Stimulated activated CD4-positive, alpha-beta T cell treated with anti-CD3 and anti-CD28 coated beads, Interleukin-4, amount 100 ng/mL, for 48 hours (primary cell): ENCODE data around the gene ITGAX.

Source experiments
- DNase-seq, 2 donors: peaks; one replicate each; pipeline ENCODE4 v3.0.0-alpha.2; 2020; ENCODE audit warnings: low read depth in 2 of 2

The ITGAX gene

GRCh38 chr16:31348579-31348978 is 6.4 kb upstream of the ITGAX start:
- DNase-seq: no peak

DNA sequence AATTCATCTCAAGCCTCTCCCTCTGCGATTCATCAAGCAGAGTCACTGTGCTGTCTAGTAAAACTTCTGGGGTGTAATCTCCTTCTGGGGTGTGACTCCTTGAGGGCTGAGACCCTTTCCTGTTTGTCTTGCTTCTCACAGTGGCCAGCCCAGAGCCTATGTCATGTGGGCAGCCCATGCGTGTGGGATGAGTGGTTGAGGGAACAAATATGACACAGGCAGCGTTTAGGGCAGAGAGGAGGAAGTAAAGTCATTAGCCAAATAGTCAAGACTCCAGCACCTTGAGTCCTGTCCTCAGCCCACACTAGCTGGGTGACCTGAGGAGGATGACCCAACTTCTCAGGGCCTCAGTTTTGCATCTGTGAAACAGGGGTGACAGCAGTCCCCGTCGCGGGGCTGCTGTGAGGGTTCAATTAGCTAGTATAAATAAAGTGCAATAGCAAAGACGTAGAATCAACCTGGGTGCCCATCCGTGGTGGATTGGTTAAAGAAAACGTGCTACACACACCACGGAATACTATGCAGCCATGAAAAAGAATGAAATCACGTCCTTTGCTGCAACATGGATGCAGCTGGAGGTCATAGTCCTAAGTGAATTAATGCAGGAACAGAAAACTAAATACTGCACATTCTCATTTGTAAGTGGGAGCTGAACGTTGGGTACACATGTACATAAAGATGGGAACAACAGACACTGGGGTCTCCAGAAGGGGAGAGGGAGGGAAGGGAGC is 4.5 kb upstream of the ITGAX start:
- DNase-seq: no peak

DNA sequence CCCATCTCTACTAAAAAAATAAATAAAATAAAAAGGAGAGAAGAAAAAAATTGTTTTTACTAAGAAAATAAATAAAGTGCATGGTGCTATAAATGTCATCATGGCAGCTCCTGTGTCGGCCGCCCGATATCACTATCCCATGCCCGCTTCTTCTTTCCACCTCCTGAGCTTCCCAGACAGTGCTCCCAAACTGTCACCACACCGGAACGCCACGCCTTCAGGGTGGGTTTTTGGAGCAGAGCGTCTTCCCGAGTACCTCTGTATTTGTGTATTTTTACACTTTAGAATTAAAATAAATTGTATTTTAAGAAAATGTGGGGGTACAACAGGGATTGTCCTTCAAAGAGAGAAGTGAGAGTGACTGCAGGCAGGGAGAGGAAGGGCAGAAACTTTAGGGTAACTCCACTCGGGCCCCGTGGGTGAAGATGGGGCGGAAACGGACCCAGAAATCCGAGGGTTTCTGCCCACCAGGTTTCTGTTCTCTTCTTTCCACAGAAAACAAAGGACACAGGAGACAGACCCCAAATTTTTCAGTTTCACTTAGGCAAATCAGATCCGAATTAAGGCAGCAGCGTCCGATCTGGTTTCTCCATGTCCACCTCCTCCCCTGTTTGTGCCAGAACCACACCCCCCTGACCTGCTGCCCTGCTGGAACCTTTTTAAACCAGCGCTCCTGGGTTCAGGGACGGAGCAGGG is 3.6 kb upstream of the ITGAX start:
- DNase-seq: no peak

- peak; percentile 15 to 30 for DNase-seq
Observed at GRCh38 chr16:31351942-31352325, 3.0 kb upstream of the ITGAX start.

DNA sequence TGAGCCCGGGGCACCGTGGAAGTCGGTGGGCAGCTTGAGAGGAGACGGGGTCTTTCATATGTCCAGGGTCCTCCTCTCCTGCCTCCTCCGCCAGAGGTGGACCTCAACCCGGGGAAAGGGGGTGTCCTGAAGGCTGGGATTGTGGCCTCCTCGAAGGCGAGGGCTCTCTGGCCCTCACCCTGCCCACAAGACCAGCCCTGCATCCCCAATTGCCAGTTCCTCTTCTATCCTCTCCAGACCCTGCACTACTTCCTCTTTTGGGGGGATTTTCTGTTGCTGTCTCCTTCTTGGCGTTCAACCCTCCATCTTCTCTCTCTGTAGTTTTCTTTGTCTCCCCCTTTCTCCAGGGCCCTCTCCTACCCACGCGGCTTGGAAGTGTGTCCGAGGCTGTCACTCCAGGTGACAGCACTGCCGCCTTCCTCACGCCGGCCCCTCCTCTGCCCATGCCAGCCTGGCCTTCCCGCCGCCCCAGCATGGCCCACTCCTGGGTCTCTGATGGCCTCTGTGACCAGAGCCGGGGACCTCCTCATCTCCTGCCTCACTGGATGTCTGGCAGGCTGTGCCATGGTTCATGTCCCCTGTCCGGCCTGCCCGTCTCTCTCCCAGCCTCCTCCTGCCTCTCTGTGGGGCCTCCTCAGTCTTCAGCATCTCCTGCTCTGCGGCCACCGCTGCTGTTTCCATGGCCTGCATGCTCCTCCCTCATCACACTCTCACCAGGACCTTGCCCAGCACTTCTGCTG is 2.4 kb upstream of the ITGAX start:
- no peak for DNase-seq

GRCh38 chr16:31355431-31356100 is 590 bp downstream of the ITGAX start:
- no peak for DNase-seq

GRCh38 chr16:31356566-31357323 is 1.8 kb downstream of the ITGAX start:
- DNase-seq: no peak

DNA sequence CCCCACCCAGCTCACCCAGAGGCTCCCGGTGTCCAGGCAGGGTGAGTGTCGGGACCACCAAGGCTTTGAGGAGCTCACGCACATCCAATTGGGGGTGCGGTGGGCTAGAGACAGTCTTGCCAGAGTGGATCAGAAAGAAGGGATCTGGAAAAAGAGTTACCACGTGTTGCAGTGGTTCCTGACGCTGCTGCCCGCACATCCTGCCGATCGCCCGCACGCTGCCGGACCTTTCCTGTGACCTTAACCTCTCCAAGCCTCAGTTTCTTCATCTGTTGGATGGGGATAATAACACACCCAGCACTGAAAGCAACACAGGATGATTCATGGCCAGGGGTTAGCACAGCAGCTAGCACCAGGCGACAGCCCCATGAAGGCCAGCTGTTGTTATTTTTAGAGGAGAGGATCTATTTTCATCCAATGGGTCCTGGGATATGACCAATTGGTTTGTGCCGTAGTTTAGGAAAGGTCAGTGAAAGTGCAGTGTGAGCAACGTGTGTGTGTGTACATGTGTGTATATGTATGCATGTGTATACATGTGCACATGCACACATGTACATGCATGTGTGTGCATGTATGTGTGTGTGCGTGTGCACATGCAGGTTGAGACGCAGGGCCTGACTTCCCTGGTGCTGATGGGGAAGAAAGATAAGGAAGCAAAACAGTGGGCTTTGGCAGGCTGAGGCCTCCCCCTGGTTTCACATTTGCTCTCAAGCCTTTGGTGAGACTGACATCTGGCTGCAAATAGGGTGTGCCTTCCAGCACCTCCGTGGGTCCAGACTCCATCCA is 2.5 kb downstream of the ITGAX start:
- no peak for DNase-seq

- DNase-seq: no peak
Observed at GRCh38 chr16:31360251-31360650, 5.3 kb downstream of the ITGAX start.

GRCh38 chr16:31361201-31362110 is 6.5 kb downstream of the ITGAX start:
- DNase-seq: no peak

GRCh38 chr16:31362476-31363405 is 7.8 kb downstream of the ITGAX start:
- no peak for DNase-seq

- no peak for DNase-seq
Observed at GRCh38 chr16:31363721-31364120, 8.7 kb downstream of the ITGAX start.

- DNase-seq: no peak
Observed at GRCh38 chr16:31364421-31364820, 9.4 kb downstream of the ITGAX start.

DNA sequence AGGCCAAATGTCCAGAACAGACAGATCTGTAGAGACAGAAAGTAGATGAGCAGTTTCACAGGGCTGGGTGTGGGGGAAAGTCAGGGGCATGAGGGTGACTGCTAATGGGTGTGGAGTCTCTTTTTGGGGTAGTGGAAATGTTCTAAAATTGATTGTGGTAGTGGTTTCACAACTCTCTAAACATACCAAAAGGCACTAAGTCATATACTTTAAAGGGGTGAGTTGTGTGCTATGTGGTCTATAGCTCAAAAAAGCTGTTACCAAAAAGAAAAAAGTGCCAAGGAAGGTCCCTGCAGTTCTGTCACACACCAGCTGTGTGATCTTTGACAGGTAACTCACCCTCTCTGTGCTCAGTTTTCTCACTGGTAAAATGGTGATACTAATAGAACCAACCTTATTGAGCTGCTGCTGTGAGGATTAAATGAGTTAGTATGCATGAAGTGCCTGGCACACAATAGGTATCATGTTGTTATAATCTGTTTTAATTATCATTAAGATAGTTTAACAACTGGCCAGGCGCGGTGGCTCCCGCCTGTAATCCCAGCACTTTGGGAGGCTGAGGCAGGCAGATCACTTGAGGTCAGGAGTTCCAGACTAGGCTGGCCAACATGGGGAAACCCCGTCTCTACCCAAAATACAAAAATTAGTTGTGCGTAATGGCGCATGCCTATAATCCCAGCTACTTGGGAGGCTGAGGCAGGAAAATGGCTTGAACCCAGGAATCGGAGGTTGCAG is 10.3 kb downstream of the ITGAX start:
- no peak for DNase-seq

- DNase-seq: no peak
Observed at GRCh38 chr16:31367853-31368252, 12.9 kb downstream of the ITGAX start.

DNA sequence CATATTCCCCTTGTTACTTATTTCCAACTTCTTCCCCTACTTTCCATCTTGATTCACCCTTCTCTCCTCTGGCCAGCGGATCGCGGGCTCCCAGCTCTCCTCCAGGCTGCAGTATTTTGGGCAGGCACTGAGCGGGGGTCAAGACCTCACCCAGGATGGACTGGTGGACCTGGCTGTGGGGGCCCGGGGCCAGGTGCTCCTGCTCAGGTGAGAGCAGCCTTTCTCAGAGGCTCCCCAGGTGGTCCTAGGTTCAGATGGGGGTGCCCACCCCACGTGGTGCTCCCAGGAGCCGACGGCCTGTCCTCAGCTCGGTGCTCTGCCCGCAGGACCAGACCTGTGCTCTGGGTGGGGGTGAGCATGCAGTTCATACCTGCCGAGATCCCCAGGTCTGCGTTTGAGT is 16.0 kb downstream of the ITGAX start:
- DNase-seq: no peak

- DNase-seq: no peak
Observed at GRCh38 chr16:31371619-31372484, 16.9 kb downstream of the ITGAX start.
